HEK293 (cell line): ENCODE results near the gene LGALSL.

Source experiments
- CTCF ChIP-seq: fragments of 450-650 bp; formaldehyde crosslinking; IDR thresholded peaks from 2 replicates; pipeline ENCODE4 v1.5.1; 2016; ENCODE audit warnings: missing biosample characterization, missing genetic modification characterization
- GLI4 ChIP-seq: fragments of 450-650 bp; formaldehyde crosslinking; IDR thresholded peaks from 2 replicates; pipeline ENCODE4 v1.5.1; 2016; ENCODE audit warnings: missing biosample characterization, missing genetic modification characterization
- REST ChIP-seq: fragments of 450-650 bp; formaldehyde crosslinking; IDR thresholded peaks from 2 replicates; pipeline ENCODE4 v1.5.1; 2016; ENCODE audit warnings: missing biosample characterization, missing genetic modification characterization
- ZBTB1 ChIP-seq: fragments of 450-650 bp; formaldehyde crosslinking; IDR thresholded peaks from 2 replicates; pipeline ENCODE4 v1.5.1; 2016; ENCODE audit warnings: missing biosample characterization, missing genetic modification characterization
- ZBTB26 ChIP-seq: fragments of 450-650 bp; formaldehyde crosslinking; optimal IDR thresholded peaks from 2 replicates; pipeline ENCODE3; 2016; ENCODE audit warnings: missing biosample characterization, mild to moderate bottlenecking, missing genetic modification characterization
- ZNF24 ChIP-seq: fragments of 450-650 bp; formaldehyde crosslinking; IDR thresholded peaks from 2 replicates; pipeline ENCODE4 v1.5.1; 2016; ENCODE audit warnings: missing biosample characterization, missing genetic modification characterization
- ZNF274 ChIP-seq, 2 experiments: fragments of 200-500 bp in 1 of 2; fragments of 450-650 bp in 1 of 2; sonication (Bioruptor generic) in 1 of 2; formaldehyde crosslinking in 1 of 2; IDR thresholded peaks; 2 replicates each; pipeline versions ENCODE4 v1.5.1 to v1.6.1; 2014 to 2016; ENCODE audit warnings: borderline replicate concordance in 1 of 2, inconsistent platforms in 1 of 2, low read length in 1 of 2, missing biosample characterization in 1 of 2, missing genetic modification characterization in 1 of 2
- ZSCAN5A ChIP-seq: fragments of 450-650 bp; formaldehyde crosslinking; IDR thresholded peaks from 2 replicates; pipeline ENCODE4 v1.5.1; 2016; ENCODE audit warnings: missing biosample characterization, missing genetic modification characterization

DNA sequence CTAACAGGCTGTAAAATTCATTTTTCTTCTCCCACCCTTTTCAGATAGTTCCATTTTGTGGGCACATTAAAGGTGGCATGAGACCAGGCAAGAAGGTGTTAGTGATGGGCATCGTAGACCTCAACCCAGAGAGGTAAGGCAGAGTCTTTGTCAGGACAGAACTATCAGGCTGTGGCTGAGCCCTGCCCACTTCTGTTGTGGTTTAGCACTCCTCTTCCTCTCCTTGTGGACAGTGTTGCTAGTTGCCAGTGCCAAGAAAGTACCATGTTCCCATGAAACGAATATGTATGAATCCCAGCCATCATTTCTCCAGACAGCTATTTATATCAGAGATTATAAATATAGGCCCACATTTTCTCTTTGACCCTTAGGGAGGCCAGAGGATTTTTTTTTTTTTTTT lies 1.6 kb downstream of the LGALSL start:
- TF ChIP-seq CTCF (tag by site-specific recombination): no peak
- no peak for TF ChIP-seq REST (tag by site-specific recombination)
- no peak for TF ChIP-seq GLI4 (tag by site-specific recombination)
- TF ChIP-seq ZSCAN5A (tag by site-specific recombination): no peak
- no peak for TF ChIP-seq ZNF274 (IDR thresholded peaks at IDR 0.05; ENCODE audit: low read length)
- TF ChIP-seq ZNF274 (tag by site-specific recombination; IDR thresholded peaks at IDR 0.05; ENCODE audit: borderline replicate concordance): no peak
- no peak for TF ChIP-seq ZBTB1 (tag by site-specific recombination)
- TF ChIP-seq ZBTB26: no peak
- no peak for TF ChIP-seq ZNF24
